ENCODE data around the gene KLHDC4. TPM values are rescaled to one million over a fixed set of nuclear protein-coding genes. Genes with fewer than 3 reads are reported as not detected.

The KLHDC4 gene
- total and polyA plus RNA-seq, 10 of the 15 experiments (the other 5 are each of a cell fraction or from before 2014, with no cell fraction given), result 0.80 to 62.1 (median 32.8) TPM

GRCh38 chr16:87741700-87742415 lies 23.9 kb downstream of the KLHDC4 start:
- no peak for ATAC-seq
- Histone ChIP-seq H3K27me3 (replicated peaks in 1 of 2; ENCODE audit: control insufficient read depth in 2 of 2, insufficient read depth in 2 of 2, low read length in 1 of 2) (no peaks in the 10 kb centered on the region), H3K4me1 (ENCODE audit: control insufficient read depth, insufficient read depth, low read length) (no peaks in the 10 kb centered on the region), H2AFZ (ENCODE audit: control insufficient read depth, low read depth, low read length) (no peak overlapping the region), H3K27ac (ENCODE audit: control insufficient read depth, insufficient read depth) (no peak overlapping the region), H4K20me1 (ENCODE audit: control insufficient read depth, insufficient read depth) (no peaks in the 10 kb centered on the region), H3K36me3 (ENCODE audit: control insufficient read depth in 2 of 2, insufficient read depth in 2 of 2, low read length in 1 of 2) (peaks cover 17 to 23% of the 10 kb centered on the region in 2 experiments; a peak in 3 of 4 replicates), H3K4me2 (ENCODE audit: control insufficient read depth, insufficient read depth) (no peak overlapping the region), H3K9ac (ENCODE audit: control insufficient read depth, insufficient read depth, low read length) (no peak overlapping the region), H3K4me3 (no peak overlapping the region), H3K79me2 (ENCODE audit: control insufficient read depth, insufficient read depth, low read length) (no peaks in the 10 kb centered on the region), H3K9me3 (replicated peaks; ENCODE audit: control insufficient read depth, insufficient read depth, low read length) (no peaks in the 10 kb centered on the region)
- no TSS peak for BruUV-seq (replicated peaks)
- ChIA-PET POLR2A (interaction anchor here (0.5 kb wide), 1 partner anchor 811 kb away, joined by 3 read pairs; no protein-coding TSS in a partner anchor), SMC1A (ENCODE audit: uncharacterized antibody, unreplicated experiment) (no interaction called here), CTCF (no interaction called here), RAD21 (ENCODE audit: unreplicated experiment) (no interaction called here)
- 74% methylated on average over 16 of the region's 16 CpGs for WGBS (ENCODE audit: insufficient coverage, insufficient replicate concordance, low lambda C conversion rate, missing lambda C conversion rate)
- no peak for FAIRE-seq
- in situ Hi-C loops (cut with MboI) (no loop called here), intact Hi-C loops (cut with micrococcal nuclease; ENCODE audit: unreplicated experiment) (no loop called here)
- no peak for TF ChIP-seq ZNF622 (IDR thresholded peaks at IDR 0.05)
- no peak for TF ChIP-seq BHLHE40 (IDR thresholded peaks at IDR 0.05; ENCODE audit: borderline replicate concordance in 1 of 2, low read depth in 2 of 2, low read length in 1 of 2)
- TF ChIP-seq HSF1 (IDR thresholded peaks at IDR 0.05; ENCODE audit: low read depth, low read length), result no peak
- no peak for TF ChIP-seq MXI1 (IDR thresholded peaks at IDR 0.05; ENCODE audit: low read depth, low read length)
- no peak for TF ChIP-seq TCF12 (IDR thresholded peaks at IDR 0.05; ENCODE audit: low read depth, low read length)
- TF ChIP-seq CUX1 (IDR thresholded peaks at IDR 0.05; ENCODE audit: insufficient replicate concordance, low read depth, low read length), result no peak
- no peak for TF ChIP-seq RELA (IDR thresholded peaks at IDR 0.05; ENCODE audit: borderline replicate concordance, partially characterized antibody)
- no peak for TF ChIP-seq JUNB (IDR thresholded peaks at IDR 0.05)
- TF ChIP-seq NR2C2 (IDR thresholded peaks at IDR 0.05; ENCODE audit: borderline replicate concordance, control insufficient read depth, insufficient read length, low read depth), result no peak
- TF ChIP-seq ZNF24 (IDR thresholded peaks at IDR 0.05), result no peak
- TF ChIP-seq EED (IDR thresholded peaks at IDR 0.05; ENCODE audit: low read depth), result no peak
- TF ChIP-seq STAT1 (conservative IDR thresholded peaks at IDR 0.05), result no peak
- TF ChIP-seq TBL1XR1 (IDR thresholded peaks at IDR 0.05; ENCODE audit: low read depth, low read length), result no peak
- TF ChIP-seq PML (IDR thresholded peaks at IDR 0.05; ENCODE audit: low read length), result no peak
- no peak for TF ChIP-seq CBFB (IDR thresholded peaks at IDR 0.05; ENCODE audit: low read depth)
- DNase-seq (ENCODE audit: low read depth, low spot score), result no peak

Measured in GM12878 (cell line).